GM18519 (cell line): ENCODE measurements around the gene CREB5.
"Not testable (repeated sequence)": the region's sequence is repeated elsewhere in the genome, so short reads cannot be mapped to it uniquely, and the experiment has no call there.

ENCODE experiments used
- ATAC-seq: cut with Tn5 transposase; IDR thresholded peaks from one replicate; pipeline ENCODE4 v1.9.1; 2021; ENCODE audit warnings: mild to moderate bottlenecking, moderate library complexity; ENCODE audit not compliant: unreplicated experiment, low FRiP score

Gene CREB5

GRCh38 chr7:28755255-28755654 lies 342.9 kb downstream of the CREB5 start:
- no peak for ATAC-seq

GRCh38 chr7:28758186-28758585 lies 345.9 kb downstream of the CREB5 start:
- no peak for ATAC-seq

GRCh38 chr7:28759475-28759971 lies 347.2 kb downstream of the CREB5 start:
- no peak for ATAC-seq

GRCh38 chr7:28761505-28761904 lies 349.2 kb downstream of the CREB5 start:
- no peak for ATAC-seq

- no peak for ATAC-seq
These were observed 350.3 kb downstream of the CREB5 start for GRCh38 chr7:28762651-28763050.

GRCh38 chr7:28766359-28766758 lies 354.0 kb downstream of the CREB5 start:
- ATAC-seq = no peak

- ATAC-seq = no peak
These were observed 355.0 kb downstream of the CREB5 start for GRCh38 chr7:28767356-28767755.

- no peak for ATAC-seq
These were observed 356.3 kb downstream of the CREB5 start for GRCh38 chr7:28768577-28769147.

- ATAC-seq = no peak
These were observed 359.7 kb downstream of the CREB5 start for GRCh38 chr7:28771906-28772622.

- ATAC-seq = no peak
These were observed 361.3 kb downstream of the CREB5 start for GRCh38 chr7:28773423-28774145.

- ATAC-seq = no peak
These were observed 362.1 kb downstream of the CREB5 start for GRCh38 chr7:28774261-28774988.

- no peak for ATAC-seq
These were observed 364.3 kb downstream of the CREB5 start for GRCh38 chr7:28776463-28777157.

GRCh38 chr7:28778786-28779185 lies 366.5 kb downstream of the CREB5 start:
- ATAC-seq = no peak

- ATAC-seq = no peak
These were observed 367.6 kb downstream of the CREB5 start for GRCh38 chr7:28779954-28780353.

GRCh38 chr7:28782362-28782761 lies 370.0 kb downstream of the CREB5 start:
- no peak for ATAC-seq

- no peak for ATAC-seq
These were observed 372.0 kb downstream of the CREB5 start for GRCh38 chr7:28784171-28784902.

- no peak for ATAC-seq
These were observed 373.0 kb downstream of the CREB5 start for GRCh38 chr7:28785041-28785995.

GRCh38 chr7:28786156-28786555 lies 373.8 kb downstream of the CREB5 start:
- not testable (repeated sequence) for ATAC-seq
